Chondrocyte (in vitro differentiated cells): ENCODE data around the gene BPIFA3. TPM values are rescaled to one million over a fixed set of nuclear protein-coding genes. Genes with fewer than 3 reads are reported as not detected.

Experiments used
- DNase-seq: peaks from one replicate; pipeline ENCODE4 v3.0.0; 2021; ENCODE audit warnings: mixed read lengths, low spot score
- H3K27ac Mint-ChIP-seq: one replicate; pipeline ENCODE4 v1.8.0; 2021; ENCODE audit warnings: mild to moderate bottlenecking, moderate library complexity, mixed read lengths; ENCODE audit not compliant: unreplicated experiment
- H3K27me3 Mint-ChIP-seq: 2 replicates; pipeline ENCODE4 v1.8.0; 2021; ENCODE audit warnings: low read depth, mixed read lengths
- H3K36me3 Mint-ChIP-seq: 2 replicates; pipeline ENCODE4 v1.8.0; 2021; ENCODE audit warnings: low read depth, mixed read lengths
- H3K4me1 Mint-ChIP-seq: 2 replicates; pipeline ENCODE4 v1.8.0; 2021; ENCODE audit warnings: low read depth, mild to moderate bottlenecking, mixed read lengths
- H3K4me3 Mint-ChIP-seq: one replicate; pipeline ENCODE4 v1.8.0; 2021; ENCODE audit warnings: mild to moderate bottlenecking, moderate library complexity, mixed read lengths; ENCODE audit not compliant: unreplicated experiment
- H3K9me3 Mint-ChIP-seq: 2 replicates; pipeline ENCODE4 v1.8.0; 2021; ENCODE audit warnings: low read depth, mixed read lengths
- CTCF ChIP-seq: fragments of 200-600 bp; sonication (generic); IDR thresholded peaks from 2 replicates; pipeline ENCODE4 v1.5.0; 2021; ENCODE audit warnings: antibody characterized with exemption, mild to moderate bottlenecking, moderate library complexity
- long read RNA-seq: library from polyadenylated mRNA; stranded (forward); transcript quantifications from one replicate; pipeline ENCODE4 v2.0.0, GENCODE V29; 2021
- total RNA-seq: library from RNA; stranded (reverse); gene quantifications from 3 replicates; pipeline ENCODE4 v1.2.1, GENCODE V29; 2021

BPIFA3 gene
- total RNA-seq, result not detected in 3 replicates
- long read RNA-seq, result 0 reads

GRCh38 chr20:33217052-33217451 lies at the start of gene BPIFA3:
BPIFA3 (plus strand) TSS chr20:33217352; CDS start chr20:33217537, 185 bp downstream.
- TF ChIP-seq CTCF, result no peak
- DNase-seq, result no peak
- H3K36me3 Mint-ChIP-seq, result no peaks in the 10 kb centered on the region
- H3K9me3 Mint-ChIP-seq, result no peaks in the 10 kb centered on the region
- H3K27me3 Mint-ChIP-seq, result peaks cover 59% of the 10 kb centered on the region
- no peaks in the 10 kb centered on the region for H3K4me1 Mint-ChIP-seq
- H3K27ac Mint-ChIP-seq, result no peak within 1 kb of the TSS
- no peak within 1 kb of the TSS for H3K4me3 Mint-ChIP-seq

GRCh38 chr20:33167859-33168258 lies 49.3 kb upstream of the BPIFA3 start, which contains the start of gene BPIFA2:
BPIFA2 (plus strand) TSS chr20:33168159; CDS start chr20:33169146, 987 bp downstream.
- no peak for DNase-seq
- no peak for TF ChIP-seq CTCF
- Mint-ChIP-seq H3K4me1 (no peaks in the 10 kb centered on the region), H3K4me3 (no peak within 1 kb of the TSS), H3K9me3 (peaks cover 30% of the 10 kb centered on the region), H3K27ac (no peak within 1 kb of the TSS), H3K27me3 (peaks cover 28% of the 10 kb centered on the region), H3K36me3 (no peaks in the 10 kb centered on the region)

- H3K4me3 Mint-ChIP-seq, result no peak overlapping the region
- peaks cover 30% of the 10 kb centered on the region for H3K9me3 Mint-ChIP-seq
- peak; percentile 69 for TF ChIP-seq CTCF
- DNase-seq, result no peak
- H3K27ac Mint-ChIP-seq, result no peak overlapping the region
- peaks cover 18% of the 10 kb centered on the region for H3K27me3 Mint-ChIP-seq
- H3K36me3 Mint-ChIP-seq, result no peaks in the 10 kb centered on the region
- H3K4me1 Mint-ChIP-seq, result no peaks in the 10 kb centered on the region
These were observed 47.9 kb upstream of the BPIFA3 start for GRCh38 chr20:33169176-33169794.

GRCh38 chr20:33172781-33173180 lies 44.4 kb upstream of the BPIFA3 start:
- no peak for TF ChIP-seq CTCF
- H3K4me3 Mint-ChIP-seq, result no peak overlapping the region
- DNase-seq, result no peak
- H3K4me1 Mint-ChIP-seq, result no peaks in the 10 kb centered on the region
- H3K27me3 Mint-ChIP-seq, result peaks cover 9% of the 10 kb centered on the region
- peaks cover 30% of the 10 kb centered on the region for H3K9me3 Mint-ChIP-seq
- H3K36me3 Mint-ChIP-seq, result no peaks in the 10 kb centered on the region
- no peak overlapping the region for H3K27ac Mint-ChIP-seq

- no peak for DNase-seq
- TF ChIP-seq CTCF, result no peak
- H3K27me3 Mint-ChIP-seq, result peaks cover 9% of the 10 kb centered on the region
- H3K4me1 Mint-ChIP-seq, result no peaks in the 10 kb centered on the region
- no peak overlapping the region for H3K27ac Mint-ChIP-seq
- H3K9me3 Mint-ChIP-seq, result peaks cover 14% of the 10 kb centered on the region
- no peak overlapping the region for H3K4me3 Mint-ChIP-seq
- no peaks in the 10 kb centered on the region for H3K36me3 Mint-ChIP-seq
These were observed 42.0 kb upstream of the BPIFA3 start for GRCh38 chr20:33175123-33175522.
